Measurements from ENCODE around the gene CD59. TPM values are rescaled to one million over a fixed set of nuclear protein-coding genes. Genes with fewer than 3 reads are reported as not detected.
A peak's percentile ranks its signal among the peaks of the same experiment; 100 is the strongest.
"Not testable (repeated sequence)": the region's sequence is repeated elsewhere in the genome, so short reads cannot be mapped to it uniquely, and the experiment has no call there.

The CD59 gene
- total RNA-seq, 1 experiment from 2014 or later: 1,281 TPM

- no peak for DNase-seq
- no peak for TF ChIP-seq CTCF (IDR thresholded peaks at IDR 0.05; ENCODE audit: unreplicated experiment)
- CTCF ChIA-PET: interaction anchor here (1.5 kb wide), 1 partner anchor 57 kb away, joined by 3 read pairs; no protein-coding TSS in a partner anchor
Measured at GRCh38 chr11:33685082-33685481, 51.1 kb downstream of the CD59 start.

GRCh38 chr11:33684003-33684706, 52.1 kb downstream of the CD59 start:
- DNase-seq: no peak
- Mint-ChIP-seq H3K27ac (ENCODE audit: unreplicated experiment) (no peak overlapping the region), H3K4me3 (ENCODE audit: low read depth, unreplicated experiment) (no peak overlapping the region), H3K36me3 (ENCODE audit: insufficient read depth, unreplicated experiment) (peaks cover 54% of the 10 kb centered on the region), H3K4me1 (ENCODE audit: low read depth, unreplicated experiment) (peaks cover 16% of the 10 kb centered on the region), H3K9me3 (ENCODE audit: low read depth, unreplicated experiment) (peaks cover 12% of the 10 kb centered on the region), H3K27me3 (ENCODE audit: unreplicated experiment) (no peaks in the 10 kb centered on the region)
- intact Hi-C loops (cut with micrococcal nuclease; ENCODE audit: unreplicated experiment): no loop called here
- CTCF ChIA-PET: interaction anchor here (0.6 kb wide), 1 partner anchor 120 kb away, joined by 3 read pairs; no protein-coding TSS in a partner anchor
- TF ChIP-seq CTCF (IDR thresholded peaks at IDR 0.05; ENCODE audit: unreplicated experiment): no peak
- no TSS peak for BruUV-seq (replicated peaks)

More at GRCh38 chr11:33685082-33685481, 51.1 kb downstream of the CD59 start:
- Mint-ChIP-seq H3K36me3 (ENCODE audit: insufficient read depth, unreplicated experiment) (peaks cover 63% of the 10 kb centered on the region), H3K27ac (ENCODE audit: unreplicated experiment) (no peak overlapping the region), H3K9me3 (ENCODE audit: low read depth, unreplicated experiment) (peaks cover 7% of the 10 kb centered on the region), H3K4me3 (ENCODE audit: low read depth, unreplicated experiment) (no peak overlapping the region), H3K4me1 (ENCODE audit: low read depth, unreplicated experiment) (peaks cover 25% of the 10 kb centered on the region), H3K27me3 (ENCODE audit: unreplicated experiment) (no peaks in the 10 kb centered on the region)
- no TSS peak for BruUV-seq (replicated peaks)
- intact Hi-C loops (cut with micrococcal nuclease; ENCODE audit: unreplicated experiment): loop anchor here (5.0 kb wide), 2 partner anchors 143 to 518 kb away; no protein-coding TSS in a partner anchor

GRCh38 chr11:33682446-33682845, 53.8 kb downstream of the CD59 start:
- peak overlapping the region; percentile 61 for H3K27ac Mint-ChIP-seq (ENCODE audit: unreplicated experiment)
- no TSS peak for BruUV-seq (replicated peaks)
- intact Hi-C loops (cut with micrococcal nuclease; ENCODE audit: unreplicated experiment): no loop called here
- peaks cover 48% of the 10 kb centered on the region for H3K36me3 Mint-ChIP-seq (ENCODE audit: insufficient read depth, unreplicated experiment)
- no peak overlapping the region for H3K4me3 Mint-ChIP-seq (ENCODE audit: low read depth, unreplicated experiment)
- CTCF ChIA-PET: no interaction called here
- peaks cover 12% of the 10 kb centered on the region for H3K9me3 Mint-ChIP-seq (ENCODE audit: low read depth, unreplicated experiment)
- no peak for TF ChIP-seq CTCF (IDR thresholded peaks at IDR 0.05; ENCODE audit: unreplicated experiment)
- H3K4me1 Mint-ChIP-seq (ENCODE audit: low read depth, unreplicated experiment): no peaks in the 10 kb centered on the region
- no peaks in the 10 kb centered on the region for H3K27me3 Mint-ChIP-seq (ENCODE audit: unreplicated experiment)
- no peak for DNase-seq

- peaks cover 12% of the 10 kb centered on the region for H3K9me3 Mint-ChIP-seq (ENCODE audit: low read depth, unreplicated experiment)
- TF ChIP-seq CTCF (IDR thresholded peaks at IDR 0.05; ENCODE audit: unreplicated experiment): no peak
- no peak for DNase-seq
- H3K4me1 Mint-ChIP-seq (ENCODE audit: low read depth, unreplicated experiment): no peaks in the 10 kb centered on the region
- H3K27ac Mint-ChIP-seq (ENCODE audit: unreplicated experiment): peak overlapping the region; percentile 61
- no peak overlapping the region for H3K4me3 Mint-ChIP-seq (ENCODE audit: low read depth, unreplicated experiment)
- CTCF ChIA-PET: no interaction called here
- intact Hi-C loops (cut with micrococcal nuclease; ENCODE audit: unreplicated experiment): no loop called here
- H3K36me3 Mint-ChIP-seq (ENCODE audit: insufficient read depth, unreplicated experiment): peaks cover 48% of the 10 kb centered on the region
- no TSS peak for BruUV-seq (replicated peaks)
- H3K27me3 Mint-ChIP-seq (ENCODE audit: unreplicated experiment): no peaks in the 10 kb centered on the region
Measured at GRCh38 chr11:33682019-33682418, 54.2 kb downstream of the CD59 start.

GRCh38 chr11:33678616-33679015, 57.6 kb downstream of the CD59 start:
- CTCF ChIA-PET; H3K27ac Mint-ChIP-seq (ENCODE audit: unreplicated experiment); H3K9me3 Mint-ChIP-seq (ENCODE audit: low read depth, unreplicated experiment); DNase-seq; H3K27me3 Mint-ChIP-seq (ENCODE audit: unreplicated experiment); BruUV-seq (replicated peaks); H3K4me3 Mint-ChIP-seq (ENCODE audit: low read depth, unreplicated experiment); H3K4me1 Mint-ChIP-seq (ENCODE audit: low read depth, unreplicated experiment); intact Hi-C loops (cut with micrococcal nuclease; ENCODE audit: unreplicated experiment): not testable (repeated sequence)
- peaks cover 33% of the 10 kb centered on the region for H3K36me3 Mint-ChIP-seq (ENCODE audit: insufficient read depth, unreplicated experiment)
